NCI-H1436 treated with DMSO at 0.1 percent for 48 hours (cell line): ENCODE data around the gene ICE2.
A peak's percentile ranks its signal among the peaks of the same experiment; 100 is the strongest.

Experiments used
- DNase-seq: peaks from one replicate; lab custom pipeline; 2025; lab: John Stamatoyannopoulos, UW

Gene ICE2

DNA sequence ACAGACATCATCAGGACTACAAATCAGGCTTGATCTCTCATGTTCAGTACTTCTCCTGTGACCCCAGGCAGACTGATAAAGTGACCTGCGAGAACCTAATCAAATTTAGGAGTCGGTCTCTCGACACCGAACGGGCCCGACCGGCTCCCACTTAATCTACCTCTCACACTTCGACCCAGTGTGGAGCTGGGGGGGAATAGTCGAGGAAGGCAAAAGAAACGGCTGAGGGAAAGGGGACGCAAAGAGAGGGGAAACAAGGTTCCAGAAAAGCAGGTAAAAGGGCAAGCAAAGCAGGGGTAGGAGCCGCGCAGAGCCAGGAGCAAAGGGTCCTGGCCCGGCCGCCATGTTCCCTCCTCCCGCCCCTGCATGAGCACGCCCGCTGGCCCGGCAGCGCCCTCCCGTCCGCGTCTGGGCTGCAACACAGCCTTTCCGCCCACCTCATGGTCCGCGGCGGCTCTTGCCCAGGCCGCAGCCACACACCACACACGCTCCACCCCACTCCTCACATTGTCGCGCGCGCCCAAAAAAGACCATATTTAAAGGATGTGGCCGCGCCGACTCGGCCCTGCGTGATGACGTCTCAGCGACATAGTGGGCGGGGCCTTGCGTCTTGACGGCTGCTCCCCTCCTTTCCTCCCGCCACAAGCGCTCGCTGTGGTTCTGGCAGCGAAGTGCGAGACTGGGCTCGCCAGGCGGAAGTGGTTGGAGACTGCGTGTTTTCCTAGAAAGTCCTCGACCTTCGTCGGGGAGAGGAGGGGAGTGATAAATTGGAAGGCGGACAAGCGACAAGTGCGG lies at the start of gene ICE2:
TSS of gene ICE2 (minus strand) at position 577 of the 795 bp plus-strand sequence. CDS start 1,165 bp downstream, outside the sequence.
- peak; percentile 63 for DNase-seq

DNA sequence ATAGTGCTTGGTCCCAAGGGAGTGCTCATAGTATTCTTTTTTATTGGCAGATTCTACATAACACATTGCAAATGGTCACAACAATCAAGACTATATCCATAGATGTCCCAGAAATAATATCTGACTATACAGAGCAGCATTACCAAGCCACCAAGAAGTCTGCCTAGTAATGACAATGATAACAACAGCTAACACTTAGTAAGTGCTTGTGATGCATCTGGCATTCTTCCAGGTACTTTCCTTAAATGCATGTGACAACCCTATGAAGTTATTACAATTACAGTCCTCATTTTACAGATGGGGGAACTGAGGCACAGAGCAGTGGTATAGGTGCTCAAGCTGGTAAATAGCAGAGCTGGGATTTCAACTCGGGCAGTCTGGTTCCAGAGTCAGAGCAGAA lies 49.6 kb upstream of the ICE2 start:
- no peak for DNase-seq

DNA sequence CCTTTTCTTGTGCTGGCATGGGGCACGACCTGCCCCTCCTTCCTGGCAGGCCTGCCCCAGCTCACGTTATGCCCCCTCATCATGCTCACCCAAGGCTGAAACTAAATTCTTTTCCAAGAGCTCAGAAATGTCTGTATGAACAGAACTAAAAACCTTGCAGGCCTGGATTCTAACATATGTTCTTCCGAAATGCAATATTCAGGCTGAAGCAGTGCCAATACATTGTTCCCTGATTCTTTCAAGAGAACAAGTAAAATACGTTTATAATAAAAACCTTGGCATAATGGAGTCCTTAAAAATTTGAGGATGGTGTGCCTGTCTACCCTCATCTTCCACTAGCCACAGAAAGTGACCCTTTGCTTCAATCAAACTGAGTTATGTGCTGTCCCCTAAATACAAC lies 48.5 kb upstream of the ICE2 start:
- no peak for DNase-seq

- no peak for DNase-seq
These were observed 47.2 kb upstream of the ICE2 start for GRCh38 chr15:60526127-60526616.

GRCh38 chr15:60525341-60526039 lies 46.5 kb upstream of the ICE2 start:
- no peak for DNase-seq

DNA sequence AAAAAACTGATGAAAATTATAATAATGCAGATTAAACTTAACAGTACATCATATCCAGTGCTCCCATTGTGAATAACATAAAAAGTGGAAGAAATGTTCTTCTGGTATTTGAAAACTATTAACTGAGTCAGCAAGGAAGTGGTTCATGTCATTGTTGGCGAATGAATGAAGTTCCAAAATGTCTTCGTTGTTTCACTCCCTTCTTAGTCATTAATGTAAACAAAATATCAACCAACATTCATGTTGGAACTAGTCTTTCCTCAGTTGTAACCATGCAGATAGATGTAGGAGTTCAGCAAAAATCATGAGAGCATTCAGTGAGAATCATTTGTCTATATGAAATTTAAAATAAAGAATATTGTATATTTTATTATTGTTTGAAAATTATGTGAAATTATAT lies 44.1 kb upstream of the ICE2 start:
- no peak for DNase-seq

- DNase-seq: no peak
These were observed 42.0 kb upstream of the ICE2 start for GRCh38 chr15:60520825-60521368.

GRCh38 chr15:60520013-60520824 lies 41.3 kb upstream of the ICE2 start:
- DNase-seq: no peak

DNA sequence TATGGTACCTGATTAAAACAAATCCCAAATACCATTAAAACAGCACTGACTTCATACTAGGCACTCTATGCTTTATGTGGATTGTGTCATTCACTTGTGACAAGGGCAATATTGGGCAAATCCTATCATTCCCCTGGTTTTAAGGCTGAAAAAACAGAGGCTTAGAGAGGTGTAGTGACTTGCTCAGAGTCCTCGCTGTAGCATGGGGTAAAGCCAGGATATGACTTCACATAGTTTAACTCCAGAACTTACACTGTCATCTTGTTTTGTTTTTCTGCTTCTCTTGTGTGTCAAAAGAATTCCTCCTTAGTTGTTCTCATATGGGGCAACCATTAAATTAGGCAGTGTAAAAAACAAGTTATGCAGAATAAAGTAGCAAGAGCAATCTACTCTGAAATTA lies 40.3 kb upstream of the ICE2 start:
- DNase-seq: no peak

GRCh38 chr15:60518511-60518910 lies 39.6 kb upstream of the ICE2 start:
- DNase-seq: no peak

DNA sequence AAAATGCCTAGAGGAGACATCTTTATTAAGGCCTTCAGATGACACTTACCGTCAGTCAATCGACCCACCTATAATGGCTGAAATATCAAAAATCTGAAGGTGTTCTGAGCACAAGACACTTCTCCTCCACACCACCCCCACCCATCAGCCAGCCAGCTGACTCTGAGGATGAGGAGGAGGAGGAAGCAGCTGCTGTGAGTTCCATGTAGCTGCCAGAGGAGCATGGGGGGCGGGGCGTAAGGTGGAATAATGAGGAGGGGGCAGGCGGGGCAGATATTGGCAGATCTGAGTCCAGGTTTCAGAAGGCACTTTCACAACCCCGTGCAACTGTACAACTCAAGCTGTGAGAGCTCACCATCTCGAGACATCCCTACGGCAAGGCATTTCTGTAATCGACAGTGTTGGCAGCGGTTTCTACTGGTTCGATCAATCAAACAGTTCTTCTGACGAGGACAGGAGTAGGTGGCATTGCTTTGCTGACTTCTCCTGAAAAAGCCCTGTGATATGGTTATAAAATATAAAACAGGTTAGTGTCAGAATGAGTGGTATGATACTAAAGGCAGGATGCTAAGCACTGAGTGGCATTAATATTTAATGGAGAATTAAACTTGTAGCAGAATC lies 35.4 kb upstream of the ICE2 start:
- no peak for DNase-seq

DNA sequence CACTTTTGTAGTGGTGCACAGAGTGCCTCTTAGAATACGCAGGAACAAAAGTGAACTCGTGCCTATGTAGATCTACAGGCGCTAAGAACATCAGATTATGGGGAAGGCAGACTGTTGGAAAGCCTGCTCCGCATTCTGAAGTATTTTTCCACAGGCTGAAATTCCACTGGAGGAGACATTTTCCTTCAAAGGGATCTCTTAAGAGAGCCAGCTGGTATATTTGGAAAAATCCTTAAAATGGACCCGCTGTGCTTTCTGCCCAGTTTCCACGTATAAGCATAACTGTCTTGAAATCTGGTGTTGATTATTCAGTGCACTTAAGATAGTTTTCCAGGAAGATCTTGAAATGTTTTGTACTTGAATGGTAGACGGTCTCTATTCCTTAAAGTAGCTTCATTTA lies 34.7 kb upstream of the ICE2 start:
- DNase-seq: no peak

DNA sequence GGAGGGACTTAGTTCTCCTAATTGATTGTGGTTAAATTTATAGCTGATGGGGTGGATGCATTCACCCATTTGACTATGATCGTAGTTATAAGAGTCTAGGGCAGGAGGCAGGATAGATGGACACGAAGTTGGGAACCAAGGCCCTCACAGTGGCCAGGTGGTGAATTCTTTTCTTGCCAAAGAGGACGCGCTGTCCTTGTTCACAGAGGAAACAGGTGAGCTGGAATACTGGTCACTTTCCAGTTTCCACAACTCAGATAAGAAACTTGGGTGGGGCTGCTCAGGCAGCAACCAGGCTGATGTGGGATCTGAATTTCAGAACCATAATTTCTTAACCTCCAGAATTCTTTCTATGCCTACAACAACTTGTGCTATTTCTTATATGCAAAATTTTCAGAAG lies 34.0 kb upstream of the ICE2 start:
- no peak for DNase-seq

- no peak for DNase-seq
These were observed 32.5 kb upstream of the ICE2 start for GRCh38 chr15:60511351-60512031.

GRCh38 chr15:60510006-60510405 lies 31.1 kb upstream of the ICE2 start:
- no peak for DNase-seq

DNA sequence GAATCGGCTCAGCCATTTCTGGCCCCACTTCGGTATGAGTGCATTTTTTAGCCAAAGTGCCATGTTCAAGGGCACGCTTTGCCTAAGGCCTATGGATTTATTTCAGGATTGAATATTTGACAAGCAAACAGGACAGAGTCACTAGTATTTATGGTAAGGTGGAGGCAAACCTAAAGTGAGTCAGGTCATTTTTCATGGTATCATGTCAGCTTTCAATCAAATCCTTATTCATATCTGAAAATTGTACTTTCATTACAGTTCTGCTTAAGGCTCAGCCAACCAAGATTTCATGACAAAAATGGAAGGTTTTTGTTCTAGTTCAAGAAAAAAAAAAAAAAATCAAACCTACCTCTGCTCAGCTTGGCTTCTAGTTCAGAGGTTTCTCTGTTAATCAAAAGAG lies 30.5 kb upstream of the ICE2 start:
- DNase-seq: no peak

GRCh38 chr15:60508442-60508841 lies 29.5 kb upstream of the ICE2 start:
- no peak for DNase-seq

GRCh38 chr15:60507596-60508424 lies 28.9 kb upstream of the ICE2 start:
- peak; percentile 49 for DNase-seq

DNA sequence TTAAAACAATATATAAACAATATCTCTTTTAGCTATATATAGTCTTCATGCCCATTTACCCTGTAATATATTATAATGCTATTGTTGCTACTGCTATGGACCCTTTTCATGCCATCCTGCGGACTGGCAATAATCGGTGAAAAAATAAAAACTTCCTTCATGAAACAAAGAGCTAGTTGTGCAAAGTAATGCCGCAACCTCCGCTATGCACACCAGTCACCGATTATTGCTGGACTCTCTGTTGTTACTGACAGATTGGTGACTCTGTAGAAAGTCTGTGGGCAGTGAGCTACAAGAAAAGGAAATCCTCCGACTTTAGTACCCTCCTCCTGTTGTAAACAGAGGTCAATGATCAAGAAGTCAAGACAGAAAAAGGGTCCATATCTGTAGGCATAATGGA lies 17.9 kb upstream of the ICE2 start:
- DNase-seq: no peak

DNA sequence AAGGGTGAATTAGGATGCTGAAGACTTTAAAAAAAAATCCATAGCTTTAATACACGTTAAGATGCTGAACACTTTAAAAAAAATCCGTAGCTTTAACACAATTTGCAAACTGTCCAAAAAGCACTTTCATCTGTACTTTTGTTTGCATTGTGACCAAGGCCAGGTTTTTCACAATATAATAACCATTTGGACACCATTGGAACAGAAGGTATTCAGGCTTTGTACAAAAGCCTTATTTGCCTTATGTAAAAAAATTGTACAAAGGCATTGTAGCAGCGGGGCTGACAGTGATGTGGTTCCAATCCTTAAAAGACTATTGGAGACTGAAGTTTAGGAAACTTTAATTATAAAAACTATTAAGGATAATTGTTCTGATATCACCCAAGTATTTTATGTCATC lies 15.2 kb upstream of the ICE2 start:
- no peak for DNase-seq
